NCI-H2107 treated with DMSO at 0.1 percent for 48 hours (cell line): ENCODE measurements around the gene DEFB127.
"Not testable (repeated sequence)": the region's sequence is repeated elsewhere in the genome, so short reads cannot be mapped to it uniquely, and the experiment has no call there.

Experiments
- DNase-seq: peaks from one replicate; lab custom pipeline; 2025; ENCODE audit not compliant: unreplicated experiment; lab: John Stamatoyannopoulos, UW

Gene DEFB127, protein sequence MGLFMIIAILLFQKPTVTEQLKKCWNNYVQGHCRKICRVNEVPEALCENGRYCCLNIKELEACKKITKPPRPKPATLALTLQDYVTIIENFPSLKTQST

DNA sequence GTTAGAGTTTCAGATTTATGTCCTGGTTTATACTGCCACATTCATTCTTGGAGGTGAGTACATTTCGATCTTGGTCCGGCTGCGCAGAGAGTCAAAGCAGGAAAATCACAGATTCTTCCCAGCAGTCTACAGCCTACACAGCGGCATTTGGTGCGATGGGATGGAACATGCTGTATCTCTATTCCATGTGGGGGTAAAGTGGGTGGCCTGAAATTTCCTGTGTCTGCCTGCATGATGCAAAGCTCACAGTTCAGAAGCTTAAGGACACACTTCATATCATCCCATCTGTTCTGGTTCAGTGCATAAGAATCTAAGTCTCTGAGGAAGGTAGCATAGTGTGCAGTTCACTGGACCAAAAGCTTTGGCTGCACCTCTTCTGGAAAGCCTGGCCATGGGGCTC is at the start of gene DEFB127:
Gene DEFB127, plus strand, starts transcription at position 301 of the 400 bp plus-strand sequence. Its CDS starts 91 bp downstream, at position 392.
- DNase-seq: no peak

DNA sequence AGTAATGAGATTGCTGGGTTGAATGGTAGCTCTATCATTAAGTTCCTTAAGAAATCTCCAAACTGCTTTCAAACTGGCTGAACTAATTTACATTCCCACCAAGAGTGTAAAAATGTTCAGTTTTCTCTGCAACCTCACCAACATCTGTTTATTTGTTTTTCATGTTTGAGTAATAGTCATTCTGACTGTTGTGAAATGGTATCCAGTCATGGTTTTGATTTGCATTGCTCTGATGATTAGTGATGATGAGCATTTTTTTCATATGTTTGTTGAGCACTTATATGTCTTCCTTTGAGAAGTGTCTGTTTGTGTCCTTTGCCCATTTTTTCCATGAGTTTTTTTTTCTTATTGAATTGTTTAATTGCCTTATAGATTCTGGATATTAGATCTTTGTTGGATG is 44.9 kb upstream of the DEFB127 start:
- DNase-seq: no peak

DNA sequence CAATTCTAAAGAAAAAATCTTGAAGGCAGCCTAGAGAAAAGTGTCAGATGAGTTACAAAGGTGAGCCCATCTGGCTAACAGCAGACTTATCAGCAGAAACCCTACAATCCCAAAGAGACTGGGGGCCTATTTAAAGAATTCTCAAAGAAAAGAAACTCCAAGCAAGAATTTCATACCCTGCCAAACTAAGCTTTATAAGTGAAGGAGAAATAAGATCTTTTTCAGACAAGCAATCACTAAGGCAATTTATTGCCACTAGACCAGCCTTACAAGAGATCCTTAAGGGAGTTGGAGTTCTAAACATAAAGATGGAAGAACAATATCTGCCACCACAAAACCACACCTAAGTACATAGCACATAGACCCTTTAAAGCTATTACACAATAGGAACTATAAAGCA is 39.7 kb upstream of the DEFB127 start:
- no peak for DNase-seq

DNA sequence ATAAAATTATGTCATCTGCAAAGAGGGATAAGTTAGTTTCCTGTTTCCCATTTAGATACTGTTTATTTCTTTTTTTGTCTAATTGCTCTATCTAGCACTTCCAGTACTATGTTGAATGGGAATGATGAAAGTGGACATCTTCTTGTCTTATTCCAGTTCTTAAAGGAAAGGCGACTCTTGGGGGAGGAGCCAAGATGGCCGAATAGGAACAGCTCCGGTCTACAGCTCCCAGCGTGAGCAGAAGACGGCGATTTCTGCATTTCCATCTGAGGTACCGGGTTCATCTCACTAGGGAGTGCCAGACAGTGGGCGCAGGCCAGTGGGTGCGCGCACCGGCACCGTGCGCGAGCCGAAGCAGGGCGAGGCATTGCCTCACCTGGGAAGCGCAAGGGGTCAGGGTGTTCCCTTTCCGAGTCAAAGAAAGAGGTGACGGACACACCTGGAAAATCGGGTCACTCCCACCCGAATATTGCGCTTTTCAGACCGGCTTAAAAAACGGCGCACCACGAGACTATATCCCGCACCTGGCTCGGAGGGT is 27.4 kb upstream of the DEFB127 start:
- DNase-seq: not testable (repeated sequence)

DNA sequence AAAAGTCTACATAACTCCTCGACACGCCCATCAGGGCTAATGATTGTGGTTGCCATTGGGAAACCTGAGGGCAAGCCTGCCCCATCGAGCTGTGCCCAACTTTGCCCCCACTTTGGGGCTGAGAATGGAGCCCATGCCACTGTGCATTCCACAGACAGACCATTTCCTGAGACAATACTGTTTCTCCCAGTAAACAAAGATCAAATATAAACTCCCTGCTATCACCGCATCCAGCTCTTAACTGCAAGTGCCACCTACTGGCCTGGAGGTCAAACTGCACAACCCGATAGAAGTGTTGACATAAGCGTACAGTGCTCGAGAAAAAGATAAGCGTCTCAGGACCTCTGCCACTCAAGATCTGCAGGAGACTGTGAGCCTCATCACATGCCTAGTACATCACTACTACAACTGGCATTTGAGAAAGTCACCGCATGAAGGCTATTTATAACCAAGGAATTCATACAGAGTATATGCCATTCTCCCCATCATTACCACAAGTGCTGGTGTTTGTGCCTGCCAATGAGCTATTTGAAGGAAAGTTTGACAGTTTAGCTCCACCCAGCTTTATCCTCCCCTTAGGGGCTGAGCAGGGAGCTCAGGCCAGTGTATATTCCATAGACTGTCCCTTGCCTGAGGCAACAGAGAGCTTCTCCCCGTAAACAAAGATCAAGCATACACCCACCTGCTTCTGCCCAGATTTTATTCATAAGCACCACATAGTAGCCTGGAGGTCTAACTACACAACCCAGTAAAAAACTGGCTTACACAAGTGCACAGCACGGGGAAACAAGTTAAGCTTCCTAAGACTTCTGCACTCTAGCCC is 19.4 kb upstream of the DEFB127 start:
- no peak for DNase-seq

DNA sequence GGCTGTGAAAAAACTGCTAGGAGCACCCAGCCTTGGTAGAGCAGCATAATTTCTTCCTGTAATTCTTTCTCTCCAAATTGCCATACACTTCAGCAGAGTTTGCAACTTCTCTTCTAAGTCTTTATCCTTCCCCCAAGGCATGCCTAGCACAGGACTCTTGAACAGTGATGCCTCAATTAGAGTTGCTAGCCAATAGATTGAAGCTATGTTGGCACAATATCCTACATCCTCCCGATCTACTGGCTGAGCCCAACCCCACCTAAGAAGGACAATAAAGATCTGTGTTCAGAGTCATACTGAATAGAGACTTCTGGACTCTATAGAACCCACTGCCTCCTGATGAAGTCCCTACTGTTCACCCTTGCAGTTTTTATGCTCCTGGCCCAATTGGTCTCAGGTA is 15.0 kb upstream of the DEFB127 start, which contains the start of gene DEFB126:
Gene DEFB126, plus strand, starts transcription at position 301 of the 400 bp plus-strand sequence. Its CDS starts 39 bp downstream, at position 340.
- no peak for DNase-seq

DNA sequence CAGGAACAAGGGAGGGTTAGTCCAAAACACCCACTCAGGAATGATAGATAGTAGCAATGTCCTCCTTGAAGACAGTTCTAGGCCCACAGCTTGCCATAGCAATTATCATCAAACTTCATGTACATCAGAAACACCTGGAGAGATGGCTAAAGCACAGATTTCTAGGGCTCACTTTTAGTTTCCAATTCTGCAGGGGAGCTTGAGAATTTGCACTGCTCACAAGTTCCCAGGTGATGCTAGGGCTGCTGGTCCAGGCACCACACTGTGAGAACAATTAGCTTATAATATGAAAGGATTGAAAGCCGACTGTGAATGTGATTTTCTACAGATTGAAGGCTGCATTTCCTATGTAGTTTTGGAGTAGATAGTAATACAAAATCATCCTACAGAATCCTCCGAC is 11.4 kb upstream of the DEFB127 start:
- DNase-seq: no peak

DNA sequence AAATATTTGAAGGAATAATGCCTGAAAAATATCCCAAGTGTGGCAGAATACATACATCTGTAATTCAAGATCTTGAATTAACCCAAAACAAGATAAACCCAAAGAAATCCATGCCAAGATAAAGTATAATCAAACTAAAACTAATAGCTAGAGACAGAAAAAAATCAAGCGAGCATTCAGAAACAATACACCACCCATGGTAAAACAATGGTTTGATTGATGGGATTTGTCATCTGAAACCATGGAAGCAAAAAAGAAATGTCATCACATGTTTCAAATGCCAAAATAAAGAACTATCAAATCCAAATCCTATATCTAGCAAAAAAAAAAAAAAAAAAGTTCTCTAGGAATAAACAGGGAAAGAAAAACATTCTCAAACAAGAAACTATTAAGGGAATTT is 5.1 kb upstream of the DEFB127 start:
- DNase-seq: no peak

DNA sequence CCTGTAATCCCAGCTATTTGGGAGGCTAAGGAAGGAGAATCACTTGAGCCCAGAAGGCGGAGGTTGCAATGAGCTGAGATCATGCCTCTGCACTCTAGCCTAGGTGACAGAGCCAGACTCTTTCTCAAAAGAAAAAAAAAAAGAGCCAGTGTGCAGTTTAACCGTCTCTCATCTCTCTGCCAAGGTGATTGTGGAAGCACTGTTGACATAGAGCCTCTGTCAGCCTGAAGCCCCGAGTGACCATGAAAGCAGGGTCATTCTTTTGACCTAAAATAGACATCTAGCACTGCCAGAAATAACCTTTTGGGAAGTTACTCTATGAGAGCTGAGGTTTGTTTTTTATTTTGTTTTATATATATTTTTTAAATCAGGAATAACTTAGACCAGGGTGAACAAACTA is 7.4 kb downstream of the DEFB127 start:
- DNase-seq: no peak

DNA sequence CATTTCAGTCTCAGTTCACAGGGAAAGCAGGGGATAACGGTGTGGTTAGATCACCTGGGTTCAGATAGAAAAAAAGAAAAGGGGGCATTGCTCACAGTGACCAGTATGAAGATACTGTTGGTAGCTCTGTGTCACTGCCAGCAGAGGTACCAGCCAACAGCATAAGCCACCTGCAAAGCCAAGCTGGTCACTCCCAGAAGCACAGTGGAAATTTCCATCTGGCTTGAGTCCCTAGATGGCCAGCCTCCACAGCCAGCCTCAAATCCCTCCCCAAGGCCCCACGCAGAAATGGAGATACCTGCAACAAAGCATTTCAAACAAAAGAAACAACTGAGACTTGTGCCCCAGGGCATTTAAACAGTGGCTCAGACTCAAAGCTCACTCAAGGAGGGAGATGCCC is 11.6 kb downstream of the DEFB127 start:
- no peak for DNase-seq

DNA sequence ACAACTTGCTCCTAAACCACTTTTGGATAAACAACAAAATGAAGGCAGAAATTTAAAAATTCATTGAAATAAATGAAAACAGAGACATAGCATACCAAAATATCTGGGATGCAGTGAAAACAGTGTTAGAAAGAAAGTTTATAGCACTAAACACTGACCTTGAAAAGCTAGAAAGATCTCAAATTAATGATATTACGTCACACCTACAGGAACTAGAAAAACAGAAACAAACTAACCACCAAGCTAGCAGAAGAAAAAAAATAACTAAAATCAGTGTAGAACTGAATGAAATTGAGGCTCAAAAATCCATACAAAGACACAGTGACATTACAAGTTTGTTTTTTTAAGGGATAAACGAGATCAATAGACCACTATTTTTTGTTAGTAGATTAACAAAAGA is 27.0 kb downstream of the DEFB127 start:
- DNase-seq: no peak

DNA sequence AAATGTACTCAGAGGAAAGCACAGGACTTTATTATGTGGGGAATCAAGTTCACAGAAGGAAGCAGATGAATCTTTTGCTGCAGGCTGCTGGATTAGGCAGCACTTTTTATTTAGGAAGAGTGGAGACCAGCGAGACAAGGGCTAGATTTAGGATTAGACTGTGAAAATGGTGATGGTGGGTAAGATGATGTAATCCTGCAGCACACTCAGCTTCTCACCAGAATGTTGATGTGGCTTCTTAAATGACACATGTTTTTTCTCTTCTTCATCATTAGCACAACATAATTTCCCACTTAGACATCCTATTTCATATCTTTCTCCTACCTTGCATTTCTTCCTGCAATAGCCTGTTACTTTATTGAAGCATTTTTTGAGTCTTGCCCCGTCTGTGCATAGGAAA is 30.5 kb downstream of the DEFB127 start:
- DNase-seq: no peak

DNA sequence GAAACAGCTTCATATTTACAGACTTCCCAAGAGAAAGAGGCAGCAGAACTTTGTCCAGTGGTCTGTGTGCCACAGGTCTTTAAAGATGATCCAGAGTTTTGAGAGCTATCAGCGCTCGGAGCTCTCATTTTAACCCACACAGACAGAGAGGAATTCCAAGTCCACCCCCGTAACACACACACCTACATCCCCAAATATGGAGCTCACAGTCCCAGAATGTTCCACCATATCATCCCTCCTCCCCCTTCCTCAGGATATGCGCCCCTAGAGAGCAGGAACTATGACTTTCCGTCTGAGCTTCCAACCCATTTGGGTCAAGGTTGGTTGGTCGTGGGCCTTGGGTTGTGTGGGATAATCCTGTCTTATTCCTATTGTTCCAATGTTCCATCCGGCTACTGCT is 32.4 kb downstream of the DEFB127 start, which contains the start of gene DEFB128:
Gene DEFB128, minus strand, starts transcription at position 101 of the 400 bp plus-strand sequence. Its CDS starts 88 bp downstream, at position 13.
- no peak for DNase-seq

DNA sequence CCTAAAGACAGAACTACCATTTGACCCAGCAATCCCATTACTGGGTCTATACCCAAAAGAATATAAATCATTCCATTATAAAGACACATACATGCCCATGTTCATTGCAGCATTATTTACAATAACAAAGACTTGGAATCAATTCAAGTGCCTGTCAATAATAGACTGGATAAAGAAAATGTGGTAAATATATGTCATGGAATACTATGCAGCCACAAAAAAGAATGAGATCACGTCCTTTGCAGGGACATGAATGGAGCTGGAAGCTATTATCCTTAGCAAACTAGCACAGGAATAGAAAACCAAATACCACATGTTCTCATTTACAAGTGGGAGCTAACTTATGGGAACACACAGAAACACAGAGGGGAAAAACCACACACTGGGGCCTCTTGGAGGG is 41.0 kb downstream of the DEFB127 start:
- no peak for DNase-seq

DNA sequence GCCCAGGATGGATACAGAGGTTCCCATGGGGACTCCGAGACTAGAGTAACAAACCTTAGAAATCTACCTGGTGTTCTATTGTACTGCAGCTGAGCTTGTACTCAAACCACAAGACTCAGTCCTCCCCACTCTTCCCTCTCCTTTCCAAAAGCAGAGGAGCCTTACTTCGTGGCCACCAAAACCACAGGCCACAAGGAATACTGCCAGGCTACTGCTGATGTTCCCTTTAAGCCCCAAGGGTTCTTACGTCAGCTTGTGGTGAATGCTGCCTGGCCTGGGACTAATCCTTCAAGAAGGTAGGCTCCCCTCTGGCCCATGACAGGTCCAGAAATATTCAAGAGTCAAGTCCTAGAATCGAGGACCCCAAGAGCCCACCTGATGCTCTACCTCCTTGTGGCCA is 42.7 kb downstream of the DEFB127 start:
- DNase-seq: no peak

DNA sequence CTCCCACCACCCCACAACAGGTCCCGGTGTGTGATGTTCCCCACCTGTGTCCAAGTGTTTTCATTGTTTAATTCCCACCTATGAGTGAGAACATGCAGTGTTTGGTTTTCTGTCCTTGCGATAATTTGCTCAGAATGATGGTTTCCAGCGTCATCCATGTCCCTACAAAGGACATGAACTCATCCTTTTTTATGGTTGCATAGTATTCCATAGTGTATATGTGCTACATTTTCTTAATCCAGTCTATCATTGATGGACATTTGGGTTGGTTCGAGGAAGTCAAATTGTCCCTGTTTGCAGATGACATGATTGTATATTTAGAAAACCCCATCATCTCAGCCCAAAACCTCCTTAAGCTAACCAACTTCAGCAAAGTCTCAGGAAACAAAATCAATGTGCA is 46.4 kb downstream of the DEFB127 start:
- DNase-seq: not testable (repeated sequence)
